ENCODE measurements around the gene TEKT2. TPM values are rescaled to one million over a fixed set of nuclear protein-coding genes. Genes with fewer than 3 reads are reported as not detected.

Gene TEKT2
- total RNA-seq, 4 donors from 2014 or later, result 0.38 TPM; not detected in 3

GRCh38 chr1:36087233-36088123, 3.6 kb downstream of the TEKT2 start:
- TF ChIP-seq CTCF (IDR thresholded peaks at IDR 0.05) (no peak), POLR2A (IDR thresholded peaks at IDR 0.05) (no peak), EP300 (IDR thresholded peaks at IDR 0.05) (no peak)
- Histone ChIP-seq H3K27ac (no peak overlapping the region), H3K9me3 (no peaks in the 10 kb centered on the region), H3K36me3 (peaks cover 11% of the 10 kb centered on the region), H3K4me3 (no peak overlapping the region), H3K4me1 (peaks cover 38% of the 10 kb centered on the region), H3K27me3 (no peaks in the 10 kb centered on the region)
- WGBS, result 87% methylated on average over 9 of the region's 31 CpGs
- DNase-seq (ENCODE audit: low spot score in 2 of 2), result peak; percentile 65 to 79

GRCh38 chr1:36088265-36088576, 4.3 kb downstream of the TEKT2 start:
- H3K36me3 ChIP-seq, result peaks cover 18% of the 10 kb centered on the region
- DNase-seq (ENCODE audit: low spot score in 2 of 2), result no peak
- peaks cover 43% of the 10 kb centered on the region for H3K4me1 ChIP-seq
- no peak overlapping the region for H3K27ac ChIP-seq
- no peaks in the 10 kb centered on the region for H3K27me3 ChIP-seq
- H3K9me3 ChIP-seq, result no peaks in the 10 kb centered on the region
- 39% methylated on average over 4 of the region's 8 CpGs for WGBS
- TF ChIP-seq EP300 (IDR thresholded peaks at IDR 0.05), result no peak
- no peak for TF ChIP-seq POLR2A (IDR thresholded peaks at IDR 0.05)
- TF ChIP-seq CTCF (IDR thresholded peaks at IDR 0.05), result no peak
- TF ChIP-seq POLR2AphosphoS5 (IDR thresholded peaks at IDR 0.05), result no peak
- H3K4me3 ChIP-seq, result peak overlapping the region; percentile 99

GRCh38 chr1:36088577-36089392, 4.9 kb downstream of the TEKT2 start, which contains the start of gene ADPRS:
Gene ADPRS (plus strand): TSS chr1:36088892. CDS start chr1:36088905, 13 bp downstream.
- DNase-seq (ENCODE audit: low spot score in 2 of 2), result peak; percentile 93
- WGBS, result 0% methylated on average over 7 of the region's 84 CpGs
- Histone ChIP-seq H3K9me3 (no peaks in the 10 kb centered on the region), H3K36me3 (peaks cover 24% of the 10 kb centered on the region), H3K27ac (peak within 1 kb of the TSS; percentile 88), H3K4me3 (peak within 1 kb of the TSS; percentile 99), H3K4me1 (peaks cover 46% of the 10 kb centered on the region), H3K27me3 (no peaks in the 10 kb centered on the region)
- TF ChIP-seq POLR2AphosphoS5 (IDR thresholded peaks at IDR 0.05) (peak; percentile 51 to 98 (median 84)), POLR2A (IDR thresholded peaks at IDR 0.05) (peak; percentile 80 to 84), CTCF (IDR thresholded peaks at IDR 0.05) (peak; percentile 93 to 99), EP300 (IDR thresholded peaks at IDR 0.05) (no peak)

GRCh38 chr1:36089393-36090121, 5.7 kb downstream of the TEKT2 start:
- WGBS, result 5% methylated on average over 32 of the region's 32 CpGs
- Histone ChIP-seq H3K27me3 (no peaks in the 10 kb centered on the region), H3K9me3 (no peaks in the 10 kb centered on the region), H3K4me3 (peak overlapping the region; percentile 99), H3K4me1 (peaks cover 45% of the 10 kb centered on the region), H3K36me3 (peaks cover 28% of the 10 kb centered on the region), H3K27ac (peak overlapping the region; percentile 88)
- DNase-seq (ENCODE audit: low spot score in 2 of 2), result no peak
- no peak for TF ChIP-seq CTCF (IDR thresholded peaks at IDR 0.05)
- no peak for TF ChIP-seq EP300 (IDR thresholded peaks at IDR 0.05)
- no peak for TF ChIP-seq POLR2A (IDR thresholded peaks at IDR 0.05)
- TF ChIP-seq POLR2AphosphoS5 (IDR thresholded peaks at IDR 0.05), result no peak
